Measurements from ENCODE around the gene KMT2A.
"Not testable (repeated sequence)": the region's sequence is repeated elsewhere in the genome, so short reads cannot be mapped to it uniquely, and the experiment has no call there.

The KMT2A gene

DNA sequence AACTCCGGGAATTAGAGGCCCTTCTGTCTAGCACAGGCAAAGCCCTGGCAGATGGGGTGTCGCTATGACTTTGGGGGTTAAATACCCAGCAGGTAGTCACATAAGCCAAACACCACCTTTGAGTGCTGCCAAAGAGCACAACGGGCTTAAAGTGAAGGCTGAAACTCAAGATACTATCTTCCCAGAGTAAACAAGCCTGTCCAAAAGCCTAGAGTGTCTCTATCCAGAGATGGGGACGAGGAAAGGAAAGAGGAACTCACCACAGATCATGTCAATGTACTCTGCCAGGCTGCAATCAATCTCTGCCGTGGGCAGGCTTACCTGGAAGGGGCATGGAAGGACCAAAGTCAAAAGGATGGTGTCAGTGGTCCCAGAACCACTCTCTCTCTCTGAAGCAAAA is 109.2 kb downstream of the KMT2A start:
- TF ChIP-seq, protein P1, sequence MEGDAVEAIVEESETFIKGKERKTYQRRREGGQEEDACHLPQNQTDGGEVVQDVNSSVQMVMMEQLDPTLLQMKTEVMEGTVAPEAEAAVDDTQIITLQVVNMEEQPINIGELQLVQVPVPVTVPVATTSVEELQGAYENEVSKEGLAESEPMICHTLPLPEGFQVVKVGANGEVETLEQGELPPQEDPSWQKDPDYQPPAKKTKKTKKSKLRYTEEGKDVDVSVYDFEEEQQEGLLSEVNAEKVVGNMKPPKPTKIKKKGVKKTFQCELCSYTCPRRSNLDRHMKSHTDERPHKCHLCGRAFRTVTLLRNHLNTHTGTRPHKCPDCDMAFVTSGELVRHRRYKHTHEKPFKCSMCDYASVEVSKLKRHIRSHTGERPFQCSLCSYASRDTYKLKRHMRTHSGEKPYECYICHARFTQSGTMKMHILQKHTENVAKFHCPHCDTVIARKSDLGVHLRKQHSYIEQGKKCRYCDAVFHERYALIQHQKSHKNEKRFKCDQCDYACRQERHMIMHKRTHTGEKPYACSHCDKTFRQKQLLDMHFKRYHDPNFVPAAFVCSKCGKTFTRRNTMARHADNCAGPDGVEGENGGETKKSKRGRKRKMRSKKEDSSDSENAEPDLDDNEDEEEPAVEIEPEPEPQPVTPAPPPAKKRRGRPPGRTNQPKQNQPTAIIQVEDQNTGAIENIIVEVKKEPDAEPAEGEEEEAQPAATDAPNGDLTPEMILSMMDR (conservative IDR thresholded peaks at IDR 0.05; ENCODE audit: low read depth) = no peak
- ChIA-PET CTCF (no interaction called here), POLR2A (ENCODE audit: low non-redundant PET) (no interaction called here)
- no peak overlapping the region for H3K27ac ChIP-seq
- no peak for DNase-seq (ENCODE audit: low spot score)

DNA sequence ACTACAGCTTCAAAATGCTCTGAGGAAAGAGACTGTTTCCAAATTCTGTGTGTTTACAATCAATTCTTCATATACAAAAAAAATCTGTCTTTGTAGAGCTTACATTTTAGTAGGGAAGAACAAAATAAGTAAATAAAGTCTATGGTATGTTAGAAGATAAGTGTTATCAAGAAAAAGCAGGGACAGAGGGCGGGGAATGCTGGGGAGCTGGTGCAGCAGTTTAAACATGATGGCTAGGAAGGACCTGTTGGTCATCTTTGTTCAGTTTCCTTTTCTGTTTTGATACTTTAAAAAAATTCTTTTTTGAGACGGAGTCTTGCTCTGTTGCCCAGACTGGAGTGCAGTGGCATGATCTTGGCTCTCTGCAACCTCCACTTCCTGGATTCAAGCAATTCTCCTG is 110.8 kb downstream of the KMT2A start:
- ChIA-PET CTCF (no interaction called here), POLR2A (ENCODE audit: low non-redundant PET) (no interaction called here)
- no peak overlapping the region for H3K27ac ChIP-seq
- no peak for DNase-seq (ENCODE audit: low spot score)
- TF ChIP-seq, protein P1 (conservative IDR thresholded peaks at IDR 0.05; ENCODE audit: low read depth) = no peak

DNA sequence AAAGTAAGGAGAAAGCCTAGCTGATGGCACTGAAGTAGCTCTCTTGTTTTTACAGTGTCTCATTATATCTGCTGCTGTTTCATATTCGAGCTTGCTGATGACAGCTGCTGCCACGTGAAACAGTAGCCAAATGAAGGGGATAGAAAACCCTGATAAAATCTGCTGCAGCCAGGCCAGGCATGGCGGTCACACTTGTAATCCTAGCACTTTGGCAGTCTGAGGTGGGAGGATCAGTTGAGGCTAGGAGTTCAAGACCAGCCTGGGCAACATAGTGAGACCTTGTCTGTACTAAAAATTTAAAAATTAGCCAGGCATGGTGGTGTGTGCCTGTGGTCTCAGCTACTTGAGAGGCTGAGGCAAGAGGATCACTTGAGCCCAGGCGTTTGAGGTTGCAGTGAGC is 116.0 kb downstream of the KMT2A start:
- ChIA-PET CTCF (no interaction called here), POLR2A (ENCODE audit: low non-redundant PET) (no interaction called here)
- H3K27ac ChIP-seq = no peak overlapping the region
- TF ChIP-seq, protein P1 (conservative IDR thresholded peaks at IDR 0.05; ENCODE audit: low read depth) = no peak
- no peak for DNase-seq (ENCODE audit: low spot score)

DNA sequence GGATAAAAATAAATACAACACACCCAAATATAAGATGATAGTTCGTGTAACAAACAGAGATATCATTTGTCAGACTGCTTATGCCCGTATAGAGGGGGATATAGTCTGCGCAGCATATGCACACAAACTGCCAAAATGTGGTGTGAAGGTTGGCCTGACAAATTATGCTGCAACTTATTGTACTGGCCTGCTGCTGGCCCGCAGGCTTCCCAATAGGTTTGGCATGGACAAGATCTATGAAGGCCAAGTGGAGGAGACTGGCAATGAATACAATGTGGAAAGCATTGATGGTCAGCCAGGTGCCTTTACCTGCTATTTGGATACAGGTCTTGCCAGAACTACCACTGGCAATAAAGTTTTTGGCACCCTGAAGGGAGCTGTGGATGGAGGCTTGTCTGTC is 124.5 kb downstream of the KMT2A start:
- TF ChIP-seq, protein P1 (conservative IDR thresholded peaks at IDR 0.05; ENCODE audit: low read depth) = no peak
- ChIA-PET CTCF (no interaction called here), POLR2A (ENCODE audit: low non-redundant PET) (no interaction called here)
- no peak for DNase-seq (ENCODE audit: low spot score)
- no peak overlapping the region for H3K27ac ChIP-seq

DNA sequence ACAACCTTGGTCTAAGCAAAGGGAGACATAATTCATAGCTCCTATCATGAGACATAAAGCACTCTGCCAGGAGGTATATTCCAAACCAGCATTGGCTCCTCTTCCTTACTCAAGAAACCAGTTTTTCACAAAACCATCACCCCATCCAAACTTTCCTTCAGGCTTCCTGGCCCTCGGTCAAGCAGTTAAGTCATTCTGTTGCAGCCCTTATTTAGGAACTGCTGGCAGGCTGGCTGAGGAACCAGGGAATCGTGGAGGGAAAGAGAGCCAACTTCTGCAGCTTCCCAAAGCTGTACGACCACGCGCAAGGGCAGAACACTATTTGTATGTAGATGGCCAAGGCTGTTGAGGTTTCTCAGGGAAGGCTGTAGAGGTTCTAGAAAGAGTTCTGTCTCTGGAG is 128.8 kb downstream of the KMT2A start:
- ChIA-PET CTCF (no interaction called here), POLR2A (ENCODE audit: low non-redundant PET) (no interaction called here)
- peak overlapping the region; percentile 61 for H3K27ac ChIP-seq
- DNase-seq (ENCODE audit: low spot score) = peak; percentile 7
- TF ChIP-seq, protein P1 (conservative IDR thresholded peaks at IDR 0.05; ENCODE audit: low read depth) = no peak

GRCh38 chr11:118569670-118570069 is 133.4 kb downstream of the KMT2A start:
- H3K27ac ChIP-seq = no peak overlapping the region
- POLR2A ChIA-PET (ENCODE audit: low non-redundant PET) = no interaction called here
- TF ChIP-seq, protein P1 (conservative IDR thresholded peaks at IDR 0.05; ENCODE audit: low read depth) = no peak
- no peak for DNase-seq (ENCODE audit: low spot score)
- CTCF ChIA-PET = no interaction called here

DNA sequence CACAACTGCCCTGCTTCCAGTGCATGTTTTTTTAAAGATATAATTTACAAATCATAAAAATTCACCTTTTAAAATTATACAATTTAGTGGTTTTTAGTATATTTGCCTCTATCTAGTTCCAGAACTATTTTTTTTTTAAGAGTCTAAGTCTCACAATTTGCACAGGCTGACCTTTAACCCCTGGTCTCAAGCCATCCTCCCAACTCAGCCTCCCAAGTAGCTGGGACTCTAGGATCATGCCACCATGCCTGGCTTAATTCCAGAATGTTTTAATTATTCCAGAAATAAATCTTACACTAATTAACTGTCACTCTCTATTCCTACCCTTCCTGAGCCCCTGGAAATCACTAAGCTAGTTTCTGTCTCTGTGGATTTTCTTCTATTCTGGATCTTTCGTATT is 134.5 kb downstream of the KMT2A start:
- H3K27ac ChIP-seq = no peak overlapping the region
- TF ChIP-seq, protein P1 (conservative IDR thresholded peaks at IDR 0.05; ENCODE audit: low read depth) = no peak
- no peak for DNase-seq (ENCODE audit: low spot score)
- ChIA-PET CTCF (no interaction called here), POLR2A (ENCODE audit: low non-redundant PET) (no interaction called here)

DNA sequence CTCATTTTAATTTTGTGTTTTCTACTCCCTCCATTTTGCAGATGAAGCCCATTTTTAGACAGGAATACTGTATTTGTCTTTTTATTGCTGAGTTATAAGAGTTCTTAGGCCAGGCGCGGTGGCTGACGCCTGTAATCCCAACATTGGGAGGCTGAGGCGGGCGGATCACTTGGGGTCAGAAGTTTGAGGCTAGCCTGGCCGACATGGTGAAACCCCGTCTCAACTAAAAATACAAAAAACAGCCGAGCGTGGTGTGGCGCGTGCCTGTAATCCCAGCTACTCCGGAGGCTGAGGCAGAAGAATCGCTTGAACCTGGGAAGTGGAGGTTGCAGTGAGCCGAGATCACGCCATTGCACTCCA is 135.4 kb downstream of the KMT2A start:
- ChIA-PET CTCF (interaction anchor here (0.7 kb wide), 2 partner anchors 60 to 136 kb away, joined by 3 to 4 read pairs; no protein-coding TSS in a partner anchor), POLR2A (ENCODE audit: low non-redundant PET) (interaction anchor here (0.6 to 0.7 kb wide), 3 partner anchors 294 to 1191 kb away, joined by 5 to 6 read pairs (median 5); no protein-coding TSS in a partner anchor)
- DNase-seq (ENCODE audit: low spot score) = not testable (repeated sequence)
- H3K27ac ChIP-seq = peak overlapping the region; percentile 91
